Posterior vena cava (tissue), 2 donors: ENCODE data around the gene PDHB. TPM values are rescaled to one million over a fixed set of nuclear protein-coding genes. Genes with fewer than 3 reads are reported as not detected.

Experiments used
- DNase-seq: peaks from one replicate; pipeline ENCODE4 v3.0.0-alpha.2; 2020; ENCODE audit warnings: low spot score
- intact Hi-C, 2 donors: fragments of 100-400 bp; cut with DNase I; formaldehyde crosslinking; loops; one replicate each; pipeline versions ENCODE4 v1.14.1 to v1.14.2; 2022 to 2023
- total RNA-seq, 2 donors: library from RNA; stranded (reverse); fragmentation: NEBNext Ultra II Directional; extraction: Animal tissue kit (Norgen Biotek cat#: 25700); gene quantifications; one replicate each; pipeline ENCODE4 v1.2.1, GENCODE V29; 2021
- donor health status: DM: yes; HTN: yes; CAD: no.
- donor health status: DM: yes; HTN: yes; CAD: no.

PDHB gene
- total RNA-seq, 2 donors from 2014 or later: 60.4 to 68.7 TPM

- no peak for DNase-seq
- intact Hi-C loops: loop anchor here in 1 of 2 donors (2.0 kb wide), 1 partner anchor 39 kb away; no protein-coding TSS in a partner anchor
Measured at GRCh38 chr3:58379351-58380073, 54.1 kb downstream of the PDHB start.

DNA sequence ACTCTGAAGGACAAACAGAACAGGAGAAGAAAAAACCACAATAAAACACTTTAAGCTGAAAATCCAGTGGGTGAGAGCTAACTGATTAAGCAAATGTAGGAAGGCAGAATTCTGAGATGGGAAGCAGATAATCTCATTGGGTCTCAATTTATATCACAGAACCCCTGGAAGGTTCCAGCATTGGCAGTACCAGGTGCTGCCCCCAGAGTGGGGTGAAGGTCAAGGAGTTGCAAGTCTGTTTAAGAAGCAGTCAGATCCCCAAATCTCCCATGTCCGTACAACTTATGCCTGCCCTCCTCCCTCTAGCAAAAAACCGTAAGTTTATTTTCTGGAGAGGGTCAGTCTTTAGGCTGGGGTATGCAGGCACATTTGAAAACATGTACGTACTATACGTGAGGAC is 55.9 kb downstream of the PDHB start:
- intact Hi-C loops: loop anchor here in 1 of 2 donors (2.0 kb wide), 1 partner anchor 41 kb away; no protein-coding TSS in a partner anchor
- DNase-seq: no peak

Other genes with a start within 250 kb of the PDHB start
- 1 to 10 TPM; 7.5 to 9.3 TPM for gene DNASE1L3, start 222.9 kb downstream of the PDHB start, total RNA-seq
- gene ABHD6, start 196.0 kb downstream of the PDHB start, total RNA-seq: 1 to 10 TPM; 6.6 to 7.6 TPM
- 10 to 100 TPM; 10.8 to 11.6 TPM for gene RPP14, start 127.6 kb downstream of the PDHB start, total RNA-seq
- 1 to 10 TPM; 5.9 to 7.7 TPM for gene HTD2, start 127.3 kb downstream of the PDHB start, total RNA-seq
- 10 to 100 TPM; 22.5 to 24.8 TPM for gene PXK, start 100.9 kb downstream of the PDHB start, total RNA-seq
- gene KCTD6, start 58.3 kb upstream of the PDHB start, total RNA-seq: 10 to 100 TPM in 1 of 2 donors, 1 to 10 TPM in 1; 7.5 to 10.6 TPM
- gene ACOX2, start 103.4 kb upstream of the PDHB start, total RNA-seq: 10 to 100 TPM; 11.9 to 20.6 TPM
- gene FAM107A, start 143.6 kb upstream of the PDHB start, total RNA-seq: 10 to 100 TPM; 22.9 to 38.7 TPM
- gene FAM3D, start 232.9 kb upstream of the PDHB start, total RNA-seq: not detected